GM12878 (cell line): ENCODE results near the gene FOXJ1. TPM values are rescaled to one million over a fixed set of nuclear protein-coding genes. Genes with fewer than 3 reads are reported as not detected.

Source experiments
- ATAC-seq: fragments of 200-7000 bp; cut with Tn5 transposase; 3 replicates; pipeline ENCODE4 v1.9.1; 2020; ENCODE audit warnings: mild to moderate bottlenecking, moderate library complexity
- BruUV-seq: library from RNA; stranded (reverse); fragments of 400-500 nt; replicated peaks from 2 replicates; lab custom pipeline; 2021; lab: Mats Ljungman, UMichigan
- CTCF ChIA-PET: fragments of 300-600 bp; sonication (Branson Sonifier 250); formaldehyde crosslinking; extraction: SDS; loops from one replicate; lab custom pipeline; 2021; ENCODE audit warnings: inconsistent platforms; lab: Yijun Ruan, JAX
- POLR2A ChIA-PET: fragments of 350-600 bp; formaldehyde crosslinking; extraction: SDS; loops from one replicate; lab custom pipeline; 2021; ENCODE audit warnings: inconsistent platforms; lab: Charles Lee
- RAD21 ChIA-PET: fragments of 300-600 bp; sonication (Branson Sonifier 250); formaldehyde crosslinking; loops from one replicate; lab custom pipeline; 2023; ENCODE audit warnings: antibody characterized with exemption; ENCODE audit not compliant: unreplicated experiment; lab: Charles Lee
- SMC1A ChIA-PET: fragments of 300-600 bp; sonication (Branson Sonifier 250); formaldehyde crosslinking; loops from one replicate; lab custom pipeline; 2023; ENCODE audit not compliant: unreplicated experiment, uncharacterized antibody; lab: Charles Lee
- DNase-seq: peaks from one replicate; pipeline ENCODE4 v3.0.0-alpha.2; 2011; ENCODE audit warnings: low read depth, low spot score
- FAIRE-seq: peaks from 3 replicates; lab custom pipeline; 2011; peaks lifted over from hg19 to GRCh38; lab: Jason Lieb, UNC
- H2AFZ ChIP-seq: 2 replicates; pipeline ENCODE4 v1.6.0; 2011; ENCODE audit warnings: low read depth, low read length, control low read depth; ENCODE audit not compliant: control insufficient read depth
- H3K27ac ChIP-seq: 2 replicates; pipeline ENCODE4 v1.5.1; 2011; ENCODE audit warnings: control low read depth; ENCODE audit not compliant: control insufficient read depth, insufficient read depth
- H3K27me3 ChIP-seq, 2 experiments: replicated peaks in 1 of 2; 2 replicates each; pipeline versions ENCODE4 v1.6.0 to v1.6.1; 2011; ENCODE audit warnings: low read length in 1 of 2; ENCODE audit not compliant: control insufficient read depth in 2 of 2, insufficient read depth in 2 of 2
- H3K36me3 ChIP-seq, 2 experiments: 2 replicates each; pipeline ENCODE4 v1.5.1; 2011; ENCODE audit warnings: low read length in 1 of 2; ENCODE audit not compliant: control insufficient read depth in 2 of 2, insufficient read depth in 2 of 2
- H3K4me1 ChIP-seq: 2 replicates; pipeline ENCODE4 v1.6.1; 2011; ENCODE audit warnings: mild to moderate bottlenecking, low read length, moderate library complexity, mixed read lengths; ENCODE audit not compliant: control insufficient read depth, insufficient read depth
- H3K4me2 ChIP-seq: 2 replicates; pipeline ENCODE4 v1.6.0; 2011; ENCODE audit warnings: control low read depth; ENCODE audit not compliant: control insufficient read depth, insufficient read depth
- H3K4me3 ChIP-seq: fragments of 200-600 bp; sonication (generic); 2 replicates; pipeline ENCODE4 v1.5.1; 2016
- H3K79me2 ChIP-seq: 2 replicates; pipeline ENCODE4 v1.6.0; 2011; ENCODE audit warnings: low read length; ENCODE audit not compliant: control insufficient read depth, insufficient read depth
- H3K9ac ChIP-seq: 2 replicates; pipeline ENCODE4 v1.8.0; 2011; ENCODE audit warnings: low read length, control low read depth, mixed read lengths; ENCODE audit not compliant: control insufficient read depth, insufficient read depth
- H3K9me3 ChIP-seq: replicated peaks from 3 replicates; pipeline ENCODE4 v1.5.1; 2011; ENCODE audit warnings: mild to moderate bottlenecking, low read length; ENCODE audit not compliant: control insufficient read depth, insufficient read depth
- H4K20me1 ChIP-seq: 2 replicates; pipeline ENCODE4 v1.6.0; 2011; ENCODE audit not compliant: control insufficient read depth, insufficient read depth
- BCL11A ChIP-seq: IDR thresholded peaks from 2 replicates; pipeline ENCODE4 v1.6.1; 2011; ENCODE audit warnings: low read depth, low read length
- CHD2 ChIP-seq: IDR thresholded peaks from 2 replicates; pipeline ENCODE4 v1.6.1; 2011; ENCODE audit warnings: low read depth, low read length, improper control_type of control experiment, borderline replicate concordance
- CREM ChIP-seq: IDR thresholded peaks from 2 replicates; pipeline ENCODE4 v1.6.1; 2014; ENCODE audit warnings: antibody characterized with exemption, low read depth
- JUND ChIP-seq: IDR thresholded peaks from 2 replicates; pipeline ENCODE4 v1.6.1; 2012; ENCODE audit warnings: low read depth, mild to moderate bottlenecking, low read length, improper control_type of control experiment, moderate library complexity
- KAT2A ChIP-seq: conservative IDR thresholded peaks from 2 replicates; pipeline ENCODE4 v1.6.1; 2011; ENCODE audit warnings: low read depth, low read length; ENCODE audit not compliant: control insufficient read depth
- MEF2A ChIP-seq: IDR thresholded peaks from 2 replicates; pipeline ENCODE4 v1.6.1; 2011; ENCODE audit warnings: low read depth, mild to moderate bottlenecking, low read length, moderate library complexity; ENCODE audit not compliant: insufficient read depth
- MEF2B ChIP-seq: fragments of 450-650 bp; IDR thresholded peaks from 2 replicates; pipeline ENCODE4 v1.6.1; 2018; ENCODE audit warnings: mild to moderate bottlenecking, moderate library complexity; ENCODE audit not compliant: partially characterized antibody, poor library complexity, severe bottlenecking
- MYC ChIP-seq: IDR thresholded peaks from 2 replicates; pipeline ENCODE4 v1.6.1; 2011; ENCODE audit warnings: mild to moderate bottlenecking, low read length, moderate library complexity, inconsistent platforms; ENCODE audit not compliant: insufficient read depth, insufficient replicate concordance, insufficient read length, severe bottlenecking
- NFIC ChIP-seq: IDR thresholded peaks from 2 replicates; pipeline ENCODE4 v1.6.1; 2012; ENCODE audit warnings: low read depth, mild to moderate bottlenecking, inconsistent platforms, low read length, moderate library complexity
- RCOR1 ChIP-seq: conservative IDR thresholded peaks from 2 replicates; pipeline ENCODE4 v1.6.1; 2012; ENCODE audit warnings: low read depth, low read length, improper control_type of control experiment
- RUNX3 ChIP-seq: IDR thresholded peaks from 2 replicates; pipeline ENCODE4 v1.6.1; 2012; ENCODE audit warnings: low read length, inconsistent platforms
- SMC3 ChIP-seq: IDR thresholded peaks from 2 replicates; pipeline ENCODE4 v1.6.1; 2011; ENCODE audit warnings: low read length, improper control_type of control experiment, borderline replicate concordance
- SP1 ChIP-seq: IDR thresholded peaks from one replicate; pipeline ENCODE4 v1.6.1; 2011; ENCODE audit warnings: low read depth, low read length
- TCF7 ChIP-seq: IDR thresholded peaks from 2 replicates; pipeline ENCODE4 v1.6.1; 2014; ENCODE audit warnings: antibody characterized with exemption, borderline replicate concordance
- ZNF687 ChIP-seq: fragments of 450-650 bp; IDR thresholded peaks from 2 replicates; pipeline ENCODE4 v1.6.1; 2017; ENCODE audit warnings: mild to moderate bottlenecking, moderate library complexity
- WGBS: methylation state at CpG from one replicate; pipeline ENCODE4 v1.1.6; 2016; ENCODE audit warnings: low lambda C conversion rate; ENCODE audit not compliant: insufficient replicate concordance, insufficient coverage; ENCODE audit errors: missing lambda C conversion rate; 5-methylcytosine and 5-hydroxymethylcytosine counted together
- in situ Hi-C: fragments of 300-500 bp; cut with MboI; formaldehyde crosslinking; loops from 9 replicates; pipeline ENCODE4 v1.14.3; 2018; ENCODE audit warnings: mixed read lengths
- intact Hi-C: fragments of 100-400 bp; cut with micrococcal nuclease; formaldehyde crosslinking; loops from one replicate; pipeline ENCODE4 v1.14.2; 2022; ENCODE audit not compliant: unreplicated experiment
- polyA plus RNA-seq, 11 experiments: library from polyadenylated mRNA; depleted of rRNA in 4 of 11; unstranded in 6 of 11; stranded (reverse) in 5 of 11; fragments of >200 nt; fragmentation: Nextera tagmentation in 4 of 11; fragmentation: Illumina TruSeq in 1 of 11; extraction: Ambion mirVana in 4 of 11; extraction: Trizol in 1 of 11; gene quantifications; 1 replicate in 1 of 11; 2 replicates in 10 of 11; pipeline versions ENCODE4 v1.2.1 to v1.2.3, GENCODE V29; 2011 to 2016; ENCODE audit warnings: inconsistent platforms in 2 of 11, missing spikeins in 2 of 11, low read depth in 1 of 11
- total RNA-seq, 4 experiments: library from RNA; depleted of rRNA in 3 of 4; stranded (reverse); fragments of >200 nt in 3 of 4; fragmentation: Illumina TruSeq in 1 of 4; extraction: Trizol in 1 of 4; gene quantifications; 2 replicates each; pipeline versions ENCODE4 v1.2.1 to v1.2.3, GENCODE V29; 2013 to 2021
- TF ChIP-seq, protein P1 (sequence below): fragments of 450-650 bp; IDR thresholded peaks from 2 replicates; pipeline ENCODE4 v1.6.1; 2017; ENCODE audit warnings: low read depth, mild to moderate bottlenecking, moderate library complexity
- TF ChIP-seq, protein P2 (sequence below): fragments of 450-650 bp; conservative IDR thresholded peaks from 2 replicates; pipeline ENCODE4 v1.6.1; 2017; ENCODE audit warnings: mild to moderate bottlenecking, moderate library complexity

The FOXJ1 gene
- total and polyA plus RNA-seq, 10 of the 15 experiments (the other 5 are each of a cell fraction or from before 2014, with no cell fraction given), result not detected

DNA sequence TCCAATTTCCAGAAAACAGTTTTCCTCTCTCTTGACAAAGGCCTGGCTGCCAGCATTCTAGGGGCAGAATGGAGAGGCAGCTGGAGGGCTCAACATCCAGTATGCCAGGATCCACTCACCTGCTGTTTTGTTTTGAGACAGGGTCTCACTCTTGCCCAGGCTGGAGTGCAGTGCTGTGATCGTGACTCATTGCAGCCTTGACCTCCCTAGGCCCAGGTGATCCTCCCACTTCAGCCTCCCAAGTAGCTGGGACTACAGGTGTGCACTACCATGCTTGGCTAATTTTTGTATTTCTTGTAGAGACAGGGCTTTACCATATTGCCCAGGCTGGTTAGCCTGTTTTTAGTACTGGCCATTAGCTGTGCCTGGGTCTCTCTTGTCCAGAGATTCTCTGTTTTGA lies 29.1 kb upstream of the FOXJ1 start (continued):
- TF ChIP-seq ZNF687 (no peak), RCOR1 (no peak), MEF2B (no peak), RUNX3 (no peak)

- 81% methylated on average over 10 of the region's 10 CpGs for WGBS
- no TSS peak for BruUV-seq
- Histone ChIP-seq H4K20me1 (no peaks in the 10 kb centered on the region), H3K4me2 (no peak overlapping the region), H3K4me1 (no peaks in the 10 kb centered on the region), H3K27ac (no peak overlapping the region), H3K9ac (no peak overlapping the region), H3K9me3 (no peaks in the 10 kb centered on the region), H3K79me2 (no peaks in the 10 kb centered on the region), H3K27me3 (no peaks in the 10 kb centered on the region), H2AFZ (no peak overlapping the region), H3K36me3 (no peaks in the 10 kb centered on the region), H3K4me3 (no peak overlapping the region)
- FAIRE-seq, result no peak
- SMC1A ChIA-PET, result no interaction called here
- POLR2A ChIA-PET, result no interaction called here
- in situ Hi-C loops, result no loop called here
- RAD21 ChIA-PET, result no interaction called here
- CTCF ChIA-PET, result interaction anchor here (0.6 to 3.6 kb wide), 4 partner anchors 15 to 1418 kb away, joined by 3 to 18 read pairs (median 6); no protein-coding TSS in a partner anchor
- intact Hi-C loops, result no loop called here
- ATAC-seq, result no peak
- no peak for DNase-seq
- TF ChIP-seq JUND (no peak), CHD2 (no peak), SP1 (no peak), NFIC (no peak), SMC3 (no peak), MEF2A (no peak), MYC (no peak), TCF7 (no peak), BCL11A (no peak), KAT2A (no peak), CREM (no peak)
- TF ChIP-seq, protein P1, sequence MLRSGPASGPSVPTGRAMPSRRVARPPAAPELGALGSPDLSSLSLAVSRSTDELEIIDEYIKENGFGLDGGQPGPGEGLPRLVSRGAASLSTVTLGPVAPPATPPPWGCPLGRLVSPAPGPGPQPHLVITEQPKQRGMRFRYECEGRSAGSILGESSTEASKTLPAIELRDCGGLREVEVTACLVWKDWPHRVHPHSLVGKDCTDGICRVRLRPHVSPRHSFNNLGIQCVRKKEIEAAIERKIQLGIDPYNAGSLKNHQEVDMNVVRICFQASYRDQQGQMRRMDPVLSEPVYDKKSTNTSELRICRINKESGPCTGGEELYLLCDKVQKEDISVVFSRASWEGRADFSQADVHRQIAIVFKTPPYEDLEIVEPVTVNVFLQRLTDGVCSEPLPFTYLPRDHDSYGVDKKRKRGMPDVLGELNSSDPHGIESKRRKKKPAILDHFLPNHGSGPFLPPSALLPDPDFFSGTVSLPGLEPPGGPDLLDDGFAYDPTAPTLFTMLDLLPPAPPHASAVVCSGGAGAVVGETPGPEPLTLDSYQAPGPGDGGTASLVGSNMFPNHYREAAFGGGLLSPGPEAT, result no peak
- TF ChIP-seq, protein P2, sequence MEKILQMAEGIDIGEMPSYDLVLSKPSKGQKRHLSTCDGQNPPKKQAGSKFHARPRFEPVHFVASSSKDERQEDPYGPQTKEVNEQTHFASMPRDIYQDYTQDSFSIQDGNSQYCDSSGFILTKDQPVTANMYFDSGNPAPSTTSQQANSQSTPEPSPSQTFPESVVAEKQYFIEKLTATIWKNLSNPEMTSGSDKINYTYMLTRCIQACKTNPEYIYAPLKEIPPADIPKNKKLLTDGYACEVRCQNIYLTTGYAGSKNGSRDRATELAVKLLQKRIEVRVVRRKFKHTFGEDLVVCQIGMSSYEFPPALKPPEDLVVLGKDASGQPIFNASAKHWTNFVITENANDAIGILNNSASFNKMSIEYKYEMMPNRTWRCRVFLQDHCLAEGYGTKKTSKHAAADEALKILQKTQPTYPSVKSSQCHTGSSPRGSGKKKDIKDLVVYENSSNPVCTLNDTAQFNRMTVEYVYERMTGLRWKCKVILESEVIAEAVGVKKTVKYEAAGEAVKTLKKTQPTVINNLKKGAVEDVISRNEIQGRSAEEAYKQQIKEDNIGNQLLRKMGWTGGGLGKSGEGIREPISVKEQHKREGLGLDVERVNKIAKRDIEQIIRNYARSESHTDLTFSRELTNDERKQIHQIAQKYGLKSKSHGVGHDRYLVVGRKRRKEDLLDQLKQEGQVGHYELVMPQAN, result no peak
Measured at GRCh38 chr17:76166906-76167305, 25.9 kb upstream of the FOXJ1 start.
